Stimulated activated CD4-positive, alpha-beta T cell treated with anti-CD3 and anti-CD28 coated beads, Interleukin-1b, Interleukin-23, amount 100 ng/mL, for 1 hour (primary cell): ENCODE results near the gene SGCD.

Source experiments
- DNase-seq, 2 donors: peaks; one replicate each; pipeline ENCODE4 v3.0.0-alpha.2; 2020; ENCODE audit warnings: low read depth in 2 of 2

The SGCD gene

GRCh38 chr5:156687514-156687913 is 360.6 kb downstream of the SGCD start:
- no peak for DNase-seq

GRCh38 chr5:156691572-156691971 is 364.6 kb downstream of the SGCD start:
- DNase-seq: no peak

DNA sequence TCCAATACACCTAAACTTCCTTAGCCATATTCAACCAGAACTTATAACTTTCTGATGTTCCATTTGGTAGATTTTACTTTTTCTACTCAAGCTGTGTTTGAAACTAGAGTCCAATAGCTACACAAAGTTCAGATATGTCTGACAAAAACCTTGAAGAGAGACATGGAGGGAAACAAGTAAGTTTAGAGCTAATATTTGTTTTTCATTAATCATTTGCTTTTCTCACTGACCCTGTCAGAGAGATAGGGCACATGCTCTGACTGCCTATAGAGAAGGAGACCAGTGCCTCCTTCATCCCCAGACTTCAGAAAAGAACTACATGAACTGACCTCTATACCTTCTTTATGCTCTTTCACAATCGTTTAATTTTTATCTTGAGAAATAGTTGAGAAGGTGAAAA is 366.1 kb downstream of the SGCD start:
- DNase-seq: no peak

DNA sequence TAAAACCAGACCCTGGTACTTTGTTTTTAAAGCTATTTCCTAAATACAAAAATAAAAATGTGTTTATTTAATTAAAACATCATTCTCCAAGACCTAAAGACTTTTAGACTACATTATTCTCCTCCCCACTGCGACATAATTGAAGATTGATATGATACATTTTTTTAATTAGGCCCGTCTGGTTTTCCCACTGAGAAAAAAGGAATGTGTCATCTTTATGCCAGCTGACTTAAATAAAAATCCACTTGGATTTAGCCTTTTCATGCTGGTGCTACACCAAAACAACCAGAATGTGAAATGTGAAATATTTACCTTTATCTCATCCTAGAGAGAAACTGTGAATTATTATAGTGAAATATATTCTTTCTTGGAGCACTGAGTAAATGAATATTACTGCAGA is 367.6 kb downstream of the SGCD start:
- no peak for DNase-seq

- no peak for DNase-seq
These were observed 368.8 kb downstream of the SGCD start for GRCh38 chr5:156695774-156696173.

GRCh38 chr5:156698323-156698722 is 371.4 kb downstream of the SGCD start:
- DNase-seq: no peak

- DNase-seq: no peak
These were observed 372.2 kb downstream of the SGCD start for GRCh38 chr5:156699147-156699546.

DNA sequence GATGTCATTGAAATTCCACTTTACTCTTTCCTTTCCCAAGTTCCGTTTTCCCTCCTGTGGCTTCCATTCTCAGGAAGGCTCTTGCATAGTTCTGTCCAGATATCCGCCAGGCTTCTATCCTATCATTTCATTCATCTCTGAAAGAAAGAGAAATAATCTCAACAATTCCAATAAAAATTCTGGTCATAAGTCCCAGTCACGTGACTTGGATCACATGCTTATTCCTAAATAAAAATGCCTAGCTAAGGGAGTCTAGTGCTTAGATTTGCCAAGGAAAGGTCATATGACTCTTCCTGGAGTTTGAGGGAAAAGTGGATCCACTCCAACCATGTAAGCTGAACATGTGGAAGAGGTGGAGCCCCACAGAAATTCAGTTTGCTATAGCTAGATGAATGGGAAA is 377.2 kb downstream of the SGCD start:
- no peak for DNase-seq

DNA sequence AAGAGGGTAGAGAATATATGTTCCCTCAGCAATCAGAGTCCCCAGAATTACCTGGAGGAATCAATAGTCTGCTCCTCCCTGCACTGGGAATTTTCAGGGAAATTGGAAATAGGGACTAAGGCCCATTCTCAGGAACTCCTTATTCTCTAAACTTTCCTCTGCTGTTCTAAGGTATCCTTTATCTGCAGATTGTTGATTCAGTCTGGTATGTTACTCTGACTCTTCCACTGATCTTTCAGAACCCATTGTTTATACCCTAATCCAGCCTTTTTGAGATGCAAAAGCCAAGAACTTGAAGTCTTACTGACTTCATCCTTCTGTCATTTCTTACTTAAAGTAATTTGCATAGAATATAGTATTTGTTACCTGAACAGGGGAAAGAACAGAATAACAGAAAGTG is 379.7 kb downstream of the SGCD start:
- DNase-seq: no peak

GRCh38 chr5:156707750-156708149 is 380.8 kb downstream of the SGCD start:
- DNase-seq: no peak

DNA sequence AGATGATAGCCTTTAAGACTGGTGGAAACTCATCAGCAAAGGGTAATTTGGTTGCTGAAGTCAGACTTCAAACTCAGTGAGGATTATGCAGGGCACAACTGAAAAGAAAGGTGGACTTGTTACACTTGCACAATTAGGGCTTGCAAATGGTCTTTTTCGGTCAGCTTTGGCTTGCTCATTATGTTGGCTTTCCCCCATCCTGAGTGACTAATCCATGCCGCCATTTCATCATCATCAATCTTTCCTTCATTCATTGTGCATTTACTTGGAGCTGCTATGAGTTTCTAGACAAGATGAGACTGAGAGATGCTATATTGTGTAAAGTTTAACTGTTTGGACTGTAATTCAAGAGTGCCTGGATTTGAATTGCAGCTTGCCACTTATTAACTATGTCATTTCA is 388.3 kb downstream of the SGCD start:
- DNase-seq: no peak

GRCh38 chr5:156716591-156717380 is 389.8 kb downstream of the SGCD start:
- no peak for DNase-seq

DNA sequence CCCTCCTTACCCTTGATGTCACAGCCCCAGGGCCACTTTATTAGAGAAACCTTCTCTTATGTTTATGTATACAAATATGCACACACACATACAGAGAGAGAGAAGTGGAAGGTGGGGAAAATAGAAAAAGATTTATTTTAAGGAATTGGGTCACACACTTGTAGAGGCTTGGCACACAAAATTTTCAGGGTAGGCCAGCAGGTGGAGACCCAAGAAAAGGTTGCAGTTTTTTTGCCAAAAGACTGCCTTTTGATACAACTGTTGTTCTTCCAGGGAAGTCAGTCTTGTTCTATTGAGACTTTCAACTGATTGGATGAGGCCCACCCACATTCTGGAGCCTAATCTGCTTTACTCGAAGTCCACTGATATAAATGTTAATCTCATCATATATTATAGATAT is 392.0 kb downstream of the SGCD start:
- DNase-seq: no peak

- no peak for DNase-seq
These were observed 395.4 kb downstream of the SGCD start for GRCh38 chr5:156722358-156722757.

GRCh38 chr5:156735477-156735876 is 408.5 kb downstream of the SGCD start:
- no peak for DNase-seq

DNA sequence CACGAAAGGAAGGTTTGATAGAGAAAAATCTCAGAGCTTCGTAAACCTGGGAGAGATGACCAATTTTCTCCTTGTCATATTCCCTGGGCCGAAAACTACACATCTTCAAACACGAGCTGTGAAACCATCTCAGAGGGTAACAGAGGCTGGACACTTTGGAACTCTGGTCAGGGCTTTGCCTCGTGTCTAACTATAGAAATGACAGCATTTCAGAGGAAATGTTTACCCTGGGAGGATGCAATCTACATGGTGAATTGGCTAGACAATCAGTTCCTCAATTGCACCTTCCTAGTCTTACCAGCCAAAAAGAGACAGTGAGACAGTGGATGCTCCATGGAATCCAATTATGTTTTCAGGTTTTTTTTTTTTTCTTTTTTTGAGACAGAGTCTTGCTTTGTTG is 414.6 kb downstream of the SGCD start:
- DNase-seq: no peak

DNA sequence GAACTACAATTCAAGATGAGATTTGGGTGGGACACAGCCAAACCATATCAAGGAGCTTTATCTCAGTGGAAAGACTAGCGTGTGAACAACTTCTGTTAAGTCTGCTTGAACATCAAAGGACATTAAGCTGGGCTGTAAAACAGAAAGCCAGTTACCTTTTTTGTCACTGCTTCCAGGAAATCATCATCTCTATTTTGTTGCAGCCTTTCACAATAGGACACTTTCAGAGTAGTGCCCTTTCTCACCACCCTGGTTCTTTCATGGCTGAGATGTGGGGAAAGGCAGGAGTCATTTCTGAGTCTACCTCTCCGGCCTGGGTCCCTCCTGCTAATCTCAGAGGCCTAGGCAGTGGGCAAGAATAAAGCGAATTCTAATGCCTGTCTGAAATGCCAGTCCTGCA is 426.9 kb downstream of the SGCD start:
- no peak for DNase-seq

- DNase-seq: no peak
These were observed 428.6 kb downstream of the SGCD start for GRCh38 chr5:156755421-156756087.

GRCh38 chr5:156758011-156758791 is 431.2 kb downstream of the SGCD start:
- DNase-seq: no peak

DNA sequence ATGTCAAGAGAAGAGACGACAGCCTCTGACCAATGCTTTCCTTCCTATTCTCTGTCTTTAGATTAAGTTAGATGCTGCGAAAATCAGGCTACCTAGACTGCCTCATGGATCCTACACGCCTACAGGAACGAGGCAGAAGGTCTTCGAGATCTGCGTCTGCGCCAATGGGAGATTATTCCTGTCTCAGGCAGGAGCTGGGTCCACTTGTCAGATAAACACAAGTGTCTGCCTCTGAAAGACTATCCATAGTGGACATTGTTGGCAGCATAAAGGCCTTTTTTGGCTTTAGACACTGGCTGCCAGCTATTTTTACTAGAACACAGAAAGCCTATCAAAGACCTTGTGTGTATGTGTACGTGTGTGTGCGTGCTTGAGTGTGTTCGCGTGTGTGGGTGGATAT is 432.2 kb downstream of the SGCD start:
- DNase-seq: no peak

DNA sequence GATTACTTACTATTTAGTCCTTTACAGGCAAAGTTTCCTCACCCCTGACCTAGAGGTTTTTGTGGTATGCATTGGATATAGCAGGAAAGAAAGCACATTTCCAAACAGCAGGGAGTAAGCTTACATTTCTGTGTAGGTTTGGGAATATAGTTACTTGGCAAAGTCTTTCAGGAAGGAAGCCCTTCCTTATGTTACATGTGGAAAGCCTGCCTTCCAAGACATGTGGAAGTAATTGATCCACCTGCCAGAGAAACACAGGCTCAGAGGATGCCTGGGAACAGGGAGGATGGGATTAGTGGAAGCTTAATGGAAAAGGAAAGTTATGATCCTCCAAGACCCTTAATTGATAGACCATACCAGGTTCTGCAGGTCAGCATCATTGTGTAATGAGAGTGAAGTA is 435.8 kb downstream of the SGCD start:
- DNase-seq: no peak

GRCh38 chr5:156764176-156764971 is 437.4 kb downstream of the SGCD start:
- DNase-seq: no peak
